ENCODE results near the gene ARMC12. TPM values are rescaled to one million over a fixed set of nuclear protein-coding genes. Genes with fewer than 3 reads are reported as not detected.

Gene ARMC12
- total RNA-seq, 1 experiment from 2014 or later = not detected

DNA sequence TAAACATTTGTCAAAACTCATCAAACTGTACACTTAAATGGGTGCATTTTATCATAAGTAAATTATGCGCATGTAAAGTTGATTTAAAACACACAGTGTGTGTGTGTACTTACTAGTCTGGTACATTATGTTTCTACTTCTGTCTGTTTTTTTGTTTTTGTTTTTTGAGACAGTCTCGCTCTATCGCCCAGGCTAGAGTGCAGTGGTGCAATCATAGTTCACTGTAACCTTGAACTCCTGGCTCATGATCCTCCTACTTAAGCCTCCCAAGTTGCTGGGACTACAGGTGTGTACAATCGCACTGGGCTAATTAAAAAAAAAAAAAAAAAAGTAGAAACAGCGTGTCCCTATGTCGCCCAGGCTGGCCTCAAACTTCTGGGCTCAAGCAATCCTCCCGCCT lies 25.1 kb upstream of the ARMC12 start:
- TF ChIP-seq CTCF (IDR thresholded peaks at IDR 0.05; ENCODE audit: insufficient read depth in 1 of 2, low read depth in 1 of 2, low read length in 1 of 2, severe bottlenecking in 1 of 2, unreplicated experiment in 1 of 2) = no peak
- H3K9me3 Mint-ChIP-seq (ENCODE audit: unreplicated experiment) = no peaks in the 10 kb centered on the region
- no peak for DNase-seq
- H3K4me1 Mint-ChIP-seq (ENCODE audit: low read depth, unreplicated experiment) = no peaks in the 10 kb centered on the region
- no TSS peak for BruUV-seq (replicated peaks)
- POLR2A ChIA-PET = no interaction called here
- no peaks in the 10 kb centered on the region for H3K27me3 Mint-ChIP-seq (ENCODE audit: insufficient read depth, unreplicated experiment)
- CTCF ChIA-PET = no interaction called here
- H3K36me3 Mint-ChIP-seq (ENCODE audit: insufficient read depth, unreplicated experiment) = no peaks in the 10 kb centered on the region
- no peak overlapping the region for H3K4me3 ChIP-seq (ENCODE audit: low read depth, low read length)
- no peaks in the 10 kb centered on the region for H3K27me3 ChIP-seq (replicated peaks; ENCODE audit: control insufficient read depth, insufficient read depth, low read length)
- intact Hi-C loops (cut with micrococcal nuclease; ENCODE audit: unreplicated experiment) = no loop called here
- no peaks in the 10 kb centered on the region for H3K9me3 ChIP-seq
- H3K27ac Mint-ChIP-seq (ENCODE audit: unreplicated experiment) = no peak overlapping the region
- no peaks in the 10 kb centered on the region for H3K36me3 ChIP-seq (ENCODE audit: control insufficient read depth, insufficient read depth, low read length)
- no peak overlapping the region for H3K4me3 Mint-ChIP-seq (ENCODE audit: unreplicated experiment)
- peaks cover 6% of the 10 kb centered on the region; the same call in 1 of the 2 replicates for H3K4me1 ChIP-seq

DNA sequence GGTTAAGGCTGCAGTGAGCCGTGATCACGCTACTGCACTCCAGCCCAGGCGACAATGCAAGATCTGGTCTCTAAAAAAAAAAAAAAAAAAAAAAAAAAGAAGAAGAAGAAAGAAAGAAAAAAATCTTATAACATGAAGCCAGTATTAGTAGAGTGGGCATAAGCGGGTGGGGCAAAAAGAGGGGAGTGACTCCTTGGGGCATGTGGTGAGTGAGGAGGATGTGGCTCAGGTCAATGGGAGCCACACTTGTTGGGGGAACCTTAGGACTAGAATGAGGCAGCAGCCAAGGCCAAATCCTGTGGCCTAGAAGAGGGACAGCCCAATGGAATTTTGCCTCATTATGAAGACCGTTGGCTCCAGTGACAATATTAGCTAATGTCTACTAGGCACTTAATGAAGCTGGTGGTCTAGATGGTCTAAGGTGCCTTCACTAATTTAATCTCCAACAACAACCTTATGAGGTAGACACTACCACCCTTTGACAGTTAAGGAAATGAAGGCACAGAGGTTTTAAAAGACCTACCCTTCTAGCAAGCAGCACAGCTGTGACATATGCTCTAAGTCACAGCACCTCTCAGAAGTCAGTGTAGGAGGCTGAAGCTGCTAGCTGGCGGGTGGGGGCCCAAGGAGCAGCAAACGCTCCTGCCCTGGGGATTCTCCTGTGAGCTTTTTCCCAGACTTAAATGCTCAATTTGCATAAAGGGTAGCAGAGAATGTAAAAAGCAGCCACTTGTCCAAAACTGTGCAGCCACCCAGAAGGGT lies 23.6 kb upstream of the ARMC12 start:
- no TSS peak for BruUV-seq (replicated peaks)
- H3K4me1 ChIP-seq = peaks cover 8% of the 10 kb centered on the region; the same call in 1 of the 2 replicates
- H3K27me3 ChIP-seq (replicated peaks; ENCODE audit: control insufficient read depth, insufficient read depth, low read length) = no peaks in the 10 kb centered on the region
- Mint-ChIP-seq H3K27me3 (ENCODE audit: insufficient read depth, unreplicated experiment) (no peaks in the 10 kb centered on the region), H3K9me3 (ENCODE audit: unreplicated experiment) (no peaks in the 10 kb centered on the region), H3K4me3 (ENCODE audit: unreplicated experiment) (no peak overlapping the region), H3K27ac (ENCODE audit: unreplicated experiment) (no peak overlapping the region), H3K36me3 (ENCODE audit: insufficient read depth, unreplicated experiment) (no peaks in the 10 kb centered on the region), H3K4me1 (ENCODE audit: low read depth, unreplicated experiment) (no peaks in the 10 kb centered on the region)
- ChIA-PET POLR2A (no interaction called here), CTCF (interaction anchor here (0.9 kb wide), 1 partner anchor 24 kb away, joined by 3 read pairs; no protein-coding TSS in a partner anchor)
- TF ChIP-seq CTCF (IDR thresholded peaks at IDR 0.05; ENCODE audit: insufficient read depth in 1 of 2, low read depth in 1 of 2, low read length in 1 of 2, severe bottlenecking in 1 of 2, unreplicated experiment in 1 of 2) = no peak
- intact Hi-C loops (cut with micrococcal nuclease; ENCODE audit: unreplicated experiment) = no loop called here
- no peaks in the 10 kb centered on the region for H3K36me3 ChIP-seq (ENCODE audit: control insufficient read depth, insufficient read depth, low read length)
- H3K9me3 ChIP-seq = no peaks in the 10 kb centered on the region
- no peak overlapping the region for H3K4me3 ChIP-seq (ENCODE audit: low read depth, low read length)
- DNase-seq = no peak

DNA sequence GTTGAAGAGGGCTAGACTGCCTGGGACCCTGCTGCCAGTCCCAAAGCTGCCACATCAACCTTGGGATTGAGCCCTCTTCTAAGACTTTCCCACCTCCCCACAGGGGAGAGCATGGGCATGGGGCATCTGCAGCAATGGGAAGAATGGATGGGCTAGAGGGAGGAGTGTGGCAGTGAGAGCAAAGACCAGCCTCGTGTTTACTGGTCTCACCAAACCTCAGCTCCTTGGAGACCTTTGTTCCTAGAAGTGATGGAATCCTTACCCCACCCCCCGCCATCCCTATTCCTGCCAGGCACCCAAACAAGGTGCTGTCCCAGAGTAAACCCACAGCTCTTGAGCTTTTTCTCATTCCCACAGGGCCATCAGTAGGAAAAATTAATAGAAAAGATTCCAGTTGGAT lies 20.0 kb upstream of the ARMC12 start:
- ChIA-PET CTCF (interaction anchor here (0.5 kb wide), 1 partner anchor 192 kb away, joined by 8 read pairs; no protein-coding TSS in a partner anchor), POLR2A (no interaction called here)
- Mint-ChIP-seq H3K9me3 (ENCODE audit: unreplicated experiment) (no peaks in the 10 kb centered on the region), H3K27me3 (ENCODE audit: insufficient read depth, unreplicated experiment) (no peaks in the 10 kb centered on the region), H3K4me3 (ENCODE audit: unreplicated experiment) (no peak overlapping the region), H3K4me1 (ENCODE audit: low read depth, unreplicated experiment) (no peaks in the 10 kb centered on the region), H3K27ac (ENCODE audit: unreplicated experiment) (no peak overlapping the region), H3K36me3 (ENCODE audit: insufficient read depth, unreplicated experiment) (no peaks in the 10 kb centered on the region)
- Histone ChIP-seq H3K9me3 (no peaks in the 10 kb centered on the region), H3K4me3 (ENCODE audit: low read depth, low read length) (no peak overlapping the region), H3K36me3 (ENCODE audit: control insufficient read depth, insufficient read depth, low read length) (no peaks in the 10 kb centered on the region), H3K27me3 (replicated peaks; ENCODE audit: control insufficient read depth, insufficient read depth, low read length) (no peaks in the 10 kb centered on the region), H3K4me1 (peaks cover 8% of the 10 kb centered on the region; the same call in 1 of the 2 replicates)
- BruUV-seq (replicated peaks) = no TSS peak
- intact Hi-C loops (cut with micrococcal nuclease; ENCODE audit: unreplicated experiment) = no loop called here
- DNase-seq = no peak
- no peak for TF ChIP-seq CTCF (IDR thresholded peaks at IDR 0.05; ENCODE audit: insufficient read depth in 1 of 2, low read depth in 1 of 2, low read length in 1 of 2, severe bottlenecking in 1 of 2, unreplicated experiment in 1 of 2)

All from Caco-2 (cell line).